Neural cell (in vitro differentiated cells): ENCODE measurements around the gene EXOC6B. TPM values are rescaled to one million over a fixed set of nuclear protein-coding genes. Genes with fewer than 3 reads are reported as not detected.

Experiments used
- H2AFZ ChIP-seq: fragments of 200-600, 300-800 bp; sonication (generic), shearing (Covaris generic); 2 replicates; pipeline ENCODE4 v1.6.0; 2014; ENCODE audit warnings: low read depth, mild to moderate bottlenecking, antibody characterized with exemption, low read length, moderate library complexity
- H3F3A ChIP-seq: fragments of 200-600 bp; shearing (Covaris generic); 2 replicates; pipeline ENCODE4 v1.6.1; 2016; ENCODE audit warnings: mild to moderate bottlenecking, moderate library complexity, mixed read lengths, antibody characterized with exemption, low read length; ENCODE audit not compliant: insufficient read depth, poor library complexity, severe bottlenecking
- H3K27ac ChIP-seq: fragments of 200-600, 300-800 bp; sonication (generic), shearing (Covaris generic); 2 replicates; pipeline ENCODE4 v1.5.1; 2014; ENCODE audit warnings: mild to moderate bottlenecking, low read length, moderate library complexity
- H3K27me3 ChIP-seq: fragments of 300-800, 200-600 bp; sonication (generic), shearing (Covaris generic); 2 replicates; pipeline ENCODE4 v1.6.0; 2014; ENCODE audit warnings: mild to moderate bottlenecking, low read depth, low read length, moderate library complexity; ENCODE audit not compliant: insufficient read depth
- H3K36me3 ChIP-seq: fragments of 300-800, 200-600 bp; sonication (generic), shearing (Covaris generic); 2 replicates; pipeline ENCODE4 v1.5.1; 2014; ENCODE audit warnings: mild to moderate bottlenecking, antibody characterized with exemption, low read length, moderate library complexity; ENCODE audit not compliant: insufficient read depth
- H3K4me2 ChIP-seq: fragments of 300-800, 200-600 bp; sonication (generic), shearing (Covaris generic); 2 replicates; pipeline ENCODE4 v1.6.0; 2014; ENCODE audit warnings: mild to moderate bottlenecking, low read length
- H3K4me3 ChIP-seq: fragments of 300-800, 200-600 bp; sonication (generic), shearing (Covaris generic); 2 replicates; pipeline ENCODE4 v1.5.1; 2014; ENCODE audit warnings: mild to moderate bottlenecking, low read length, moderate library complexity
- H3K79me2 ChIP-seq: fragments of 200-600 bp; shearing (Covaris generic); replicated peaks from 2 replicates; pipeline ENCODE4 v1.6.0; 2014; ENCODE audit warnings: mild to moderate bottlenecking, low read length, moderate library complexity; ENCODE audit not compliant: insufficient read depth
- H3K9ac ChIP-seq: fragments of 300-800, 200-600 bp; sonication (generic), shearing (Covaris generic); 2 replicates; pipeline ENCODE4 v1.6.1; 2016; ENCODE audit warnings: mild to moderate bottlenecking, low read length, mixed read lengths
- H3K9me2 ChIP-seq: fragments of 200-600 bp; shearing (Covaris generic); 2 replicates; pipeline ENCODE4 v1.6.1; 2016; ENCODE audit warnings: mild to moderate bottlenecking, low read length, mixed read lengths; ENCODE audit not compliant: insufficient read depth
- H3K9me3 ChIP-seq: fragments of 200-600, 300-800 bp; sonication (generic), shearing (Covaris generic); 2 replicates; pipeline ENCODE4 v1.6.1; 2016; ENCODE audit warnings: mild to moderate bottlenecking, mixed run types, low read length, moderate library complexity, mixed read lengths
- H4K20me1 ChIP-seq: fragments of 200-600 bp; shearing (Covaris generic); 2 replicates; pipeline ENCODE4 v1.6.1; 2016; ENCODE audit warnings: mild to moderate bottlenecking, mixed run types; ENCODE audit not compliant: insufficient read depth
- EP300 ChIP-seq: fragments of 450-650 bp; conservative IDR thresholded peaks from 2 replicates; pipeline ENCODE4 v1.6.1; 2014; ENCODE audit warnings: antibody characterized with exemption, mild to moderate bottlenecking, moderate library complexity; ENCODE audit not compliant: poor library complexity, severe bottlenecking
- EZH2 ChIP-seq: fragments of 200-600, 300-800 bp; shearing (Covaris generic), sonication (generic); IDR thresholded peaks from 2 replicates; pipeline ENCODE4 v1.6.1; 2014; ENCODE audit warnings: antibody characterized with exemption, low read length, borderline replicate concordance, mild to moderate bottlenecking; ENCODE audit not compliant: insufficient read depth, poor library complexity, severe bottlenecking
- MXI1 ChIP-seq: fragments of 450-650 bp; conservative IDR thresholded peaks from 2 replicates; pipeline ENCODE4 v1.6.1; 2014; ENCODE audit warnings: antibody characterized with exemption, mild to moderate bottlenecking; ENCODE audit not compliant: poor library complexity, severe bottlenecking
- POLR2AphosphoS5 ChIP-seq: IDR thresholded peaks from 2 replicates; pipeline ENCODE4 v1.6.1; 2012
- RAD21 ChIP-seq: fragments of 450-650 bp; conservative IDR thresholded peaks from 2 replicates; pipeline ENCODE4 v1.6.1; 2014; ENCODE audit warnings: antibody characterized with exemption, mild to moderate bottlenecking, moderate library complexity
- SMC3 ChIP-seq: fragments of 450-650 bp; conservative IDR thresholded peaks from 2 replicates; pipeline ENCODE4 v1.6.1; 2014; ENCODE audit warnings: antibody characterized with exemption, mild to moderate bottlenecking, moderate library complexity; ENCODE audit not compliant: poor library complexity
- TAF1 ChIP-seq: IDR thresholded peaks from 2 replicates; pipeline ENCODE4 v1.6.1; 2012; ENCODE audit warnings: low read depth
- polyA plus RNA-seq: library from polyadenylated mRNA; depleted of rRNA; stranded (reverse); fragments of >200 nt; gene quantifications from 2 replicates; pipeline ENCODE4 v1.2.3, GENCODE V29; 2014
- TF ChIP-seq, protein P1 (sequence below): IDR thresholded peaks from 2 replicates; pipeline ENCODE4 v1.6.1; 2012; ENCODE audit warnings: borderline replicate concordance
- TF ChIP-seq, protein P2 (sequence below): fragments of 450-650 bp; IDR thresholded peaks from 2 replicates; pipeline ENCODE4 v1.5.1; 2014; ENCODE audit warnings: antibody characterized with exemption, mild to moderate bottlenecking, moderate library complexity; ENCODE audit not compliant: poor library complexity, severe bottlenecking

Gene EXOC6B
- polyA plus RNA-seq, 1 donor from 2014 or later: 23.4 TPM

DNA sequence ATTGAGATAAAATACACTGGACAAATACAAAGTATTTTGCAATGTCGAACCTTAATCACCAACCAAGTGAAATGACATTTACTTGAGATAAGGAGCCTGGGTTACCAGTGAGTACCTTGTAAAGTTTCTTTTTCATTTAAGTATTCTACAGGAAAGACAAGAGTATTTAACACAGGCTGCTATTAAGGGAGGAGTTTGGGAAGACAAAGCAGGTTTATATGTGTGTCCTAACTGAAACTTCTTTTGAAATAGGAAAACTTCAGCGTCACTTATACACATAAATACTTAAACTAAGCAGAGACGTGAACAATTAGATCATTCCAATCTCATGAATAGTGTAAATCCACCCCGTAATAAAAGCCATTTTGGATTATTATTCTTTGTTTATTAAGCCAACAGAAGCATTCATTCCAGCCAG lies 551.4 kb downstream of the EXOC6B start:
- Histone ChIP-seq H2AFZ (no peak overlapping the region), H3K4me2 (no peak overlapping the region), H3K9me3 (no peaks in the 10 kb centered on the region), H3K79me2 (no peaks in the 10 kb centered on the region), H3K9ac (no peak overlapping the region), H3K36me3 (no peaks in the 10 kb centered on the region), H3K9me2 (no peaks in the 10 kb centered on the region), H3K27ac (no peak overlapping the region), H3F3A (no peaks in the 10 kb centered on the region), H3K27me3 (no peaks in the 10 kb centered on the region), H3K4me3 (no peak overlapping the region), H4K20me1 (no peaks in the 10 kb centered on the region)
- TF ChIP-seq EZH2 (no peak), EP300 (no peak), RAD21 (no peak), POLR2AphosphoS5 (no peak), TAF1 (no peak), SMC3 (no peak), MXI1 (no peak)
- TF ChIP-seq, protein P1, sequence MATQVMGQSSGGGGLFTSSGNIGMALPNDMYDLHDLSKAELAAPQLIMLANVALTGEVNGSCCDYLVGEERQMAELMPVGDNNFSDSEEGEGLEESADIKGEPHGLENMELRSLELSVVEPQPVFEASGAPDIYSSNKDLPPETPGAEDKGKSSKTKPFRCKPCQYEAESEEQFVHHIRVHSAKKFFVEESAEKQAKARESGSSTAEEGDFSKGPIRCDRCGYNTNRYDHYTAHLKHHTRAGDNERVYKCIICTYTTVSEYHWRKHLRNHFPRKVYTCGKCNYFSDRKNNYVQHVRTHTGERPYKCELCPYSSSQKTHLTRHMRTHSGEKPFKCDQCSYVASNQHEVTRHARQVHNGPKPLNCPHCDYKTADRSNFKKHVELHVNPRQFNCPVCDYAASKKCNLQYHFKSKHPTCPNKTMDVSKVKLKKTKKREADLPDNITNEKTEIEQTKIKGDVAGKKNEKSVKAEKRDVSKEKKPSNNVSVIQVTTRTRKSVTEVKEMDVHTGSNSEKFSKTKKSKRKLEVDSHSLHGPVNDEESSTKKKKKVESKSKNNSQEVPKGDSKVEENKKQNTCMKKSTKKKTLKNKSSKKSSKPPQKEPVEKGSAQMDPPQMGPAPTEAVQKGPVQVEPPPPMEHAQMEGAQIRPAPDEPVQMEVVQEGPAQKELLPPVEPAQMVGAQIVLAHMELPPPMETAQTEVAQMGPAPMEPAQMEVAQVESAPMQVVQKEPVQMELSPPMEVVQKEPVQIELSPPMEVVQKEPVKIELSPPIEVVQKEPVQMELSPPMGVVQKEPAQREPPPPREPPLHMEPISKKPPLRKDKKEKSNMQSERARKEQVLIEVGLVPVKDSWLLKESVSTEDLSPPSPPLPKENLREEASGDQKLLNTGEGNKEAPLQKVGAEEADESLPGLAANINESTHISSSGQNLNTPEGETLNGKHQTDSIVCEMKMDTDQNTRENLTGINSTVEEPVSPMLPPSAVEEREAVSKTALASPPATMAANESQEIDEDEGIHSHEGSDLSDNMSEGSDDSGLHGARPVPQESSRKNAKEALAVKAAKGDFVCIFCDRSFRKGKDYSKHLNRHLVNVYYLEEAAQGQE: no peak
- TF ChIP-seq, protein P2, sequence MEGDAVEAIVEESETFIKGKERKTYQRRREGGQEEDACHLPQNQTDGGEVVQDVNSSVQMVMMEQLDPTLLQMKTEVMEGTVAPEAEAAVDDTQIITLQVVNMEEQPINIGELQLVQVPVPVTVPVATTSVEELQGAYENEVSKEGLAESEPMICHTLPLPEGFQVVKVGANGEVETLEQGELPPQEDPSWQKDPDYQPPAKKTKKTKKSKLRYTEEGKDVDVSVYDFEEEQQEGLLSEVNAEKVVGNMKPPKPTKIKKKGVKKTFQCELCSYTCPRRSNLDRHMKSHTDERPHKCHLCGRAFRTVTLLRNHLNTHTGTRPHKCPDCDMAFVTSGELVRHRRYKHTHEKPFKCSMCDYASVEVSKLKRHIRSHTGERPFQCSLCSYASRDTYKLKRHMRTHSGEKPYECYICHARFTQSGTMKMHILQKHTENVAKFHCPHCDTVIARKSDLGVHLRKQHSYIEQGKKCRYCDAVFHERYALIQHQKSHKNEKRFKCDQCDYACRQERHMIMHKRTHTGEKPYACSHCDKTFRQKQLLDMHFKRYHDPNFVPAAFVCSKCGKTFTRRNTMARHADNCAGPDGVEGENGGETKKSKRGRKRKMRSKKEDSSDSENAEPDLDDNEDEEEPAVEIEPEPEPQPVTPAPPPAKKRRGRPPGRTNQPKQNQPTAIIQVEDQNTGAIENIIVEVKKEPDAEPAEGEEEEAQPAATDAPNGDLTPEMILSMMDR: no peak

DNA sequence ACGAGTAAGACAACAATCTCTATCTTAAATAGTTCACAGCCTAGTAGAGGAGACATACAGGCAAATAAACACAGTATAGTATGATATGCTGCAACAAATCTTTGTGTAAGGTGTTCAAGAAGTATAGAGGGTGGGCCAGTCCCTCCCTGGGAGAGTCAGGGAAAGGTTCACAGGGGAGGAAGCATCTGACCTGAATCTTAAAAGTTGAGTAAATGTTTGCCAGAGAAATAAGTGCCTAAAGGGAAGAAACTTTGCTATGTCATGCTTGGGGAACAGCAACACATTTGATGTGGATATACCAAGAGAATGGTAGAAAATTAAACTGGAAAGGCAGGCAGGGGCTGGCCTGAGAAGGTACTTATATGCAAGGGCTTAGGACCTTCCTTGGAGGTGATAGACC lies 552.4 kb downstream of the EXOC6B start:
- TF ChIP-seq RAD21: no peak
- TF ChIP-seq POLR2AphosphoS5: no peak
- no peak for TF ChIP-seq SMC3
- TF ChIP-seq, protein P2: no peak
- no peak for TF ChIP-seq EP300
- TF ChIP-seq TAF1: no peak
- H4K20me1 ChIP-seq: no peaks in the 10 kb centered on the region
- no peaks in the 10 kb centered on the region for H3F3A ChIP-seq

More for the DNA sequence above, 552.4 kb downstream of the EXOC6B start:
- Histone ChIP-seq H3K79me2 (no peaks in the 10 kb centered on the region), H3K4me2 (no peak overlapping the region), H3K9ac (no peak overlapping the region), H2AFZ (no peak overlapping the region), H3K36me3 (no peaks in the 10 kb centered on the region), H3K27ac (no peak overlapping the region), H3K27me3 (no peaks in the 10 kb centered on the region), H3K4me3 (no peak overlapping the region), H3K9me3 (no peaks in the 10 kb centered on the region), H3K9me2 (no peaks in the 10 kb centered on the region)
